Calu3 (cell line): ENCODE data around the gene PLCB3. TPM values are rescaled to one million over a fixed set of nuclear protein-coding genes. Genes with fewer than 3 reads are reported as not detected.

Experiments
- BruUV-seq: library from RNA; stranded (reverse); fragments of 400-500 nt; replicated peaks from 2 replicates; lab custom pipeline; 2021; lab: Mats Ljungman, UMichigan
- CTCF ChIA-PET: fragments of 300-600 bp; sonication (Branson Sonifier 250); formaldehyde crosslinking; loops from one replicate; lab custom pipeline; 2022; ENCODE audit warnings: antibody characterized with exemption; lab: Charles Lee
- DNase-seq: peaks from one replicate; pipeline ENCODE4 v3.0.0; 2022
- H3K27ac Mint-ChIP-seq: one replicate; pipeline ENCODE4 v1.8.0; 2022; ENCODE audit warnings: mixed read lengths; ENCODE audit not compliant: unreplicated experiment
- H3K27me3 Mint-ChIP-seq: one replicate; pipeline ENCODE4 v1.8.0; 2022; ENCODE audit warnings: mixed read lengths; ENCODE audit not compliant: unreplicated experiment
- H3K36me3 Mint-ChIP-seq: one replicate; pipeline ENCODE4 v1.8.0; 2022; ENCODE audit warnings: mild to moderate bottlenecking, moderate library complexity, mixed read lengths; ENCODE audit not compliant: insufficient read depth, unreplicated experiment
- H3K4me1 Mint-ChIP-seq: one replicate; pipeline ENCODE4 v1.8.0; 2022; ENCODE audit warnings: mild to moderate bottlenecking, low read depth, mixed read lengths; ENCODE audit not compliant: unreplicated experiment
- H3K4me3 Mint-ChIP-seq: one replicate; pipeline ENCODE4 v1.8.0; 2022; ENCODE audit warnings: mild to moderate bottlenecking, low read depth, moderate library complexity, mixed read lengths; ENCODE audit not compliant: unreplicated experiment
- H3K9me3 Mint-ChIP-seq: one replicate; pipeline ENCODE4 v1.8.0; 2022; ENCODE audit warnings: low read depth, mixed read lengths; ENCODE audit not compliant: unreplicated experiment
- intact Hi-C: fragments of 100-400 bp; cut with micrococcal nuclease; formaldehyde crosslinking; loops from one replicate; pipeline ENCODE4 v1.10.0; 2022; ENCODE audit not compliant: unreplicated experiment
- total RNA-seq: library from RNA; stranded (reverse); gene quantifications from 2 replicates; pipeline ENCODE4 v1.2.3, GENCODE V29; 2022
- TF ChIP-seq, protein P1 (sequence below): fragments of 200-600 bp; IDR thresholded peaks from one replicate; pipeline ENCODE4 v1.8.0; 2022; ENCODE audit warnings: antibody characterized with exemption; ENCODE audit not compliant: unreplicated experiment

The PLCB3 gene
- total RNA-seq, 1 experiment from 2014 or later = 39.5 TPM

DNA sequence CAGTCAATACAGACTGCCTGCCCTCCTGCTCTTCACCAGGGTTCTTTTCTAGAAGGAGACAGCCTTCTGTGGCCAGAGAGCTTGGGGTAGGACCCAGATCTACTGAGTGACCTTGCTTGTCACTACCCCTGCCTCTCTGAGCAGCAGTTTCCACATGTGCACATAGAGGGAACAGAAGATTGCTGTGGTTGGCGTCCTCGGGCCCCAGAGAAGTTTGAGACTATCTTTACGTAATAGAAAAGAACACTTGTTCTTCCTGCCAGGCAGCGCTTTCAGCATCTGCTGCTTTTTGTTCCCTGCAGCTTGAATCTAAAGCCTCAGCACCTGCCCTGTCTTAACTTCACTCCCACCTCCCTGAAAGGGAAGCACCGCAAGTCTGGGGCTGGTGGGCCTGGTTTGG is 12.3 kb upstream of the PLCB3 start:
- H3K4me3 Mint-ChIP-seq = no peak overlapping the region
- no peaks in the 10 kb centered on the region for H3K27me3 Mint-ChIP-seq
- no peaks in the 10 kb centered on the region for H3K9me3 Mint-ChIP-seq
- BruUV-seq = no TSS peak
- intact Hi-C loops = no loop called here
- peaks cover 90% of the 10 kb centered on the region for H3K36me3 Mint-ChIP-seq
- H3K4me1 Mint-ChIP-seq = peaks cover 39% of the 10 kb centered on the region
- CTCF ChIA-PET = no interaction called here
- H3K27ac Mint-ChIP-seq = no peak overlapping the region
- no peak for DNase-seq
- TF ChIP-seq, protein P1, sequence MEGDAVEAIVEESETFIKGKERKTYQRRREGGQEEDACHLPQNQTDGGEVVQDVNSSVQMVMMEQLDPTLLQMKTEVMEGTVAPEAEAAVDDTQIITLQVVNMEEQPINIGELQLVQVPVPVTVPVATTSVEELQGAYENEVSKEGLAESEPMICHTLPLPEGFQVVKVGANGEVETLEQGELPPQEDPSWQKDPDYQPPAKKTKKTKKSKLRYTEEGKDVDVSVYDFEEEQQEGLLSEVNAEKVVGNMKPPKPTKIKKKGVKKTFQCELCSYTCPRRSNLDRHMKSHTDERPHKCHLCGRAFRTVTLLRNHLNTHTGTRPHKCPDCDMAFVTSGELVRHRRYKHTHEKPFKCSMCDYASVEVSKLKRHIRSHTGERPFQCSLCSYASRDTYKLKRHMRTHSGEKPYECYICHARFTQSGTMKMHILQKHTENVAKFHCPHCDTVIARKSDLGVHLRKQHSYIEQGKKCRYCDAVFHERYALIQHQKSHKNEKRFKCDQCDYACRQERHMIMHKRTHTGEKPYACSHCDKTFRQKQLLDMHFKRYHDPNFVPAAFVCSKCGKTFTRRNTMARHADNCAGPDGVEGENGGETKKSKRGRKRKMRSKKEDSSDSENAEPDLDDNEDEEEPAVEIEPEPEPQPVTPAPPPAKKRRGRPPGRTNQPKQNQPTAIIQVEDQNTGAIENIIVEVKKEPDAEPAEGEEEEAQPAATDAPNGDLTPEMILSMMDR = no peak

DNA sequence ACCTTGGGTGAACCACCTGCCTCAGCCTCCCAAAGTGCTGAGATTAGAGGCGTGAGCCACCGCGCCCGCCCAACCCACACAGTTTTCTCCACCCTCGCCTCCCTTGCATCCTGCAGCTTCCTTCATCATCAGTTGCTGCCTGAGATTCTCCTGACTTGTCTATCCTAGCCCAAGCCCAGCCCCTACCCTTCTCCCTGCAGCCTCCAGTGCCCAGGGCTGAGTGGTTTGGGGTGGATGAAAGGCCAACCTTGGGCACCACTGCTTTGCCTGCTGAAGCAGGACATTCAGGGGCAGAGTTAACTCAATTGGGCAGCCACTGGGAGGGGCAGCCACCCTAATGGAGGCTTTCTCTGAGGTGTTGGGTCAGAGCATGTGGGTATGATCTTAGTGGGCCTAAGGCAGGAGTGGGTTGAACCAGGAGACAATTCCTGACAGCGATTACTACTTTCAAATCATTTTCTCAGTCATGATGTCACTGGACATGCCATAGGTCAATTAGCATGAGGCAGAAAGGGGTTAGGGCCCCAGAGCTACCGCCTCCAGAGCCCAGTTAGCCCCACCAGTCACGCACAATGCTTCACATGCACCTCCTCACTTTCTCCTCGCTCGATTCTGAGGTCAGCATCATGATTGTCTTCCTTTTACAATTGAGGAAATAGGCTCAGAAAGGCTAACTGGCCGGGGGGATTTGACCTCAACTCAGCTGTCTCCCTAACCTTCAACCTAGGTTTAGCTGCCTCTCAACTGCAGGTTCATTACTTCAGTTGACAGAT is 11.5 kb upstream of the PLCB3 start:
- peak overlapping the region; percentile 89 for H3K27ac Mint-ChIP-seq
- BruUV-seq = no TSS peak
- H3K27me3 Mint-ChIP-seq = no peaks in the 10 kb centered on the region
- H3K36me3 Mint-ChIP-seq = peaks cover 95% of the 10 kb centered on the region
- H3K4me1 Mint-ChIP-seq = peaks cover 42% of the 10 kb centered on the region
- DNase-seq = no peak
- H3K4me3 Mint-ChIP-seq = peak overlapping the region; percentile 96
- H3K9me3 Mint-ChIP-seq = no peaks in the 10 kb centered on the region
- CTCF ChIA-PET = interaction anchor here (0.5 kb wide), 1 partner anchor 34 kb away, joined by 3 read pairs; no protein-coding TSS in a partner anchor
- TF ChIP-seq, protein P1 = no peak
- intact Hi-C loops = loop anchor here (10.0 kb wide), 1 partner anchor 65 kb away; the partner anchor contains the start of genes CATSPERZ and ESRRA

- H3K27me3 Mint-ChIP-seq = no peaks in the 10 kb centered on the region
- H3K4me1 Mint-ChIP-seq = peaks cover 42% of the 10 kb centered on the region
- BruUV-seq = TSS peak; percentile 28
- TF ChIP-seq, protein P1 = no peak
- CTCF ChIA-PET = interaction anchor here (1.1 kb wide), 2 partner anchors 11 to 28 kb away, joined by 3 to 8 read pairs; partner anchors contain the start of gene PLCB3
- intact Hi-C loops = loop anchor here (10.0 kb wide), 1 partner anchor 64 kb away; the partner anchor contains the start of genes CATSPERZ and ESRRA
- H3K9me3 Mint-ChIP-seq = no peaks in the 10 kb centered on the region
- H3K36me3 Mint-ChIP-seq = peaks cover 95% of the 10 kb centered on the region
- peak within 1 kb of the TSS; percentile 96 for H3K4me3 Mint-ChIP-seq
- peak; percentile 98 for DNase-seq
- H3K27ac Mint-ChIP-seq = peak within 1 kb of the TSS; percentile 89
Measured at GRCh38 chr11:64240435-64241240, 10.7 kb upstream of the PLCB3 start, which contains the start of gene FKBP2. Gene FKBP2 (plus strand): TSS chr11:64241095. CDS start chr11:64242388, 1,293 bp downstream.

GRCh38 chr11:64241241-64241490 is 10.2 kb upstream of the PLCB3 start:
- Mint-ChIP-seq H3K4me1 (peaks cover 42% of the 10 kb centered on the region), H3K9me3 (no peaks in the 10 kb centered on the region), H3K4me3 (peak overlapping the region; percentile 96), H3K27me3 (no peaks in the 10 kb centered on the region), H3K36me3 (peaks cover 95% of the 10 kb centered on the region), H3K27ac (peak overlapping the region; percentile 89)
- BruUV-seq = no TSS peak
- CTCF ChIA-PET = interaction anchor here (1.1 kb wide), 2 partner anchors 11 to 28 kb away, joined by 3 to 8 read pairs; partner anchors contain the start of gene PLCB3
- intact Hi-C loops = loop anchor here (10.0 kb wide), 1 partner anchor 64 kb away; the partner anchor contains the start of genes CATSPERZ and ESRRA
- TF ChIP-seq, protein P1 = no peak
- no peak for DNase-seq
